GM21515 (cell line): ENCODE data around the gene SLC52A1.
"Not testable (repeated sequence)": the region's sequence is repeated elsewhere in the genome, so short reads cannot be mapped to it uniquely, and the experiment has no call there.

Source experiments
- ATAC-seq: cut with Tn5 transposase; IDR thresholded peaks from one replicate; pipeline ENCODE4 v1.9.1; 2021; ENCODE audit not compliant: unreplicated experiment

SLC52A1 gene

DNA sequence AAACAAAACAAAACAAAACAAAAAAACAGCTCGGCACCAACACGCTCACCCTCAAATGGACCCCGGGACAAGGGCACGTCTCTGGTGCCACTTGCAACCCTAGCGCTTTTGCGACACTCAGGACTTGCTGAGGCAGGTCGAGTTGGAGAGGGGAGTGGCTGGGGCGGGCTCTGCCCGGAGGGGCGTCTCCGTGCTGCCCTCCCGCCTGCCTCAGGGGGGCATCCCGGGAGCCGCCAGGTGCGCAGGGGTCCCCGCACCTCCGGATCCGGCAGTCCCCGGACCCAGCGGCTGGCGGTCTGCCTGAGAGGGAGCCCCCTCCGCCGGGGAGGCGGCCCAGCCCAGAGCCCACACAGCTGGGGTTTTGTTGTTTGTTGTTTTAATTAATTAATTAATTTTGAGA is at the start of gene SLC52A1:
Gene SLC52A1, minus strand, starts transcription at position 112 of the 400 bp plus-strand sequence. CDS start 820 bp downstream, outside the sequence.
- no peak for ATAC-seq

DNA sequence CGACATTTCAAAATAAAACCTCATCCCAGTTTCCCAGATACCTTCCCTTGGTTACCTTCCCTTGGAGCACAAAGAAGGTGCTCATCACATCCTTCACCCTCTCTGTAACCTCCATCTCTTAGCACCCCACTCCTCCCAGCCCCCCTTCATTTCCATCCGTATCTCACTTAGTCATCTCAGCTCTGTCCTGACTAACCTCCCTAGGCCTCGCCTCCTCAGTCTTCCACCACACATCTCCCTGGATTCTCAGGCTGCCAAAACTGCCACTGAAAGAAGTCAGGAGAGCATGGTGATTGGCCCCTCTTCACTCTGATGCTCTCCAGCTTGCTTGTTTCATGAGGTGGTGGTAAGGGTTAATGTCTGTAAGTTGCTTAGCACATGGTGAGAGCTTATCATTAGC is 45.4 kb upstream of the SLC52A1 start:
- no peak for ATAC-seq

DNA sequence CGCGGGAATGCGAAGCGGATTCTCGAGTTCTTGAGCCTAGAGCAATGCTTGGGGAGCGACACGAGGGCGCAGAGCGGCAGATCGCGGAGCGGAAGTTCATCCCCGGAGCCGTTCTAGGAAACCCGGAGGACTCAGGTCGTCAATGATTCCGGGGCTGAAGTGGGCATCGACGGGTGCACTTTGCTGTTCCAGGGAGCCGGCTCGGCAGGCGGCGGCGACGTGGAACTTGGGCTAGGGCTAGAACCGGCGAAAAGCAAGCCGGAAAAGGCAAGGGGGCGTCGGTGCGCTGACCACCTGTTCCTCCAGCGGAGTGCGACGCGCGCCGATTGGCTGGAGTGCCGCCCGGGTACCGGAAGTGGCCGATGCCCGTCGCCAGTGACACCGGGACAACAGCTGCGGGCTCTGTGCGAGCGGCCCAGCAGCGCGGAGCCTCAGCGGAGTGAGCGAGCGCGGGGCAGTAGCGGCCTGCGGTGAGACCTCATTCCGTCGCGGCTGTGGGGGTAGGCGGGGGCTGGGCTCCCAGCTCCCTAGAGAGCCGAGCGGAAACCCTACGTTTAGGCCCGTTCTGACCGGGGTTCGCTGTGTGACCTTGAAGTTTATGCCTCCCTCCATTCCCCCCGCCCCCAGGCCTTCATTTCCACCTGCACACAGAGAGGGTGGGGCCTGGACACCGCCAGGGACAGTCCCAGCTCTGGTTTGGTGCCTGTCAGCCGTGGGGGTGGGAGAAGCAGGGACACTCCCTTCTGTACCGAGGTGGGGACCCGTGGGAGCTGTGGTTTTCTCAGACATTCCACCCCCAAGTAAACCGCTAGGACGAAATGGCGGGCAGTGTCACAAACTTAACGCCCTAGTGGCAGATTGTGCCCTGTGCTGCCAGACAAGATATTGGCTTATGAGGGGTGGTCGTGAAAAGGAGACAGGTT is 43.1 kb upstream of the SLC52A1 start, which contains the start of gene ZFP3:
Gene ZFP3, plus strand, starts transcription at position 362 of the 923 bp plus-strand sequence. CDS start 13,038 bp downstream, outside the sequence.
- peak; percentile 73 for ATAC-seq

DNA sequence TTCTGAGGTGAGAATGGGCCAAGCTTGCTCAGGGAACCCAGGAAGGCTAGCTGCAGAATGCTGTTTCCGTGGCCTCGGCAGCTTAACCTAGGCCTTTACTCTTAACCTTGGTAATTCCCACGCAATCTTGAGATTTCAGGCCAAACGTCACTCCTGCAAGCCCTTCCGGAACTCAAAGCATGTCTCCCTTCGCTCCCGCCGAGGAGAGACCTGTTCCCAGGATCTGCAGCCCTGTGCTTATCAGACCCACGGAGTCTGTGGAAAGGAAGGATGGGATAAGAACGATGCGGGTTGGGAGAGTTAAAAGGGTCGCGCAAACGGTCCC is 42.5 kb upstream of the SLC52A1 start:
- no peak for ATAC-seq

DNA sequence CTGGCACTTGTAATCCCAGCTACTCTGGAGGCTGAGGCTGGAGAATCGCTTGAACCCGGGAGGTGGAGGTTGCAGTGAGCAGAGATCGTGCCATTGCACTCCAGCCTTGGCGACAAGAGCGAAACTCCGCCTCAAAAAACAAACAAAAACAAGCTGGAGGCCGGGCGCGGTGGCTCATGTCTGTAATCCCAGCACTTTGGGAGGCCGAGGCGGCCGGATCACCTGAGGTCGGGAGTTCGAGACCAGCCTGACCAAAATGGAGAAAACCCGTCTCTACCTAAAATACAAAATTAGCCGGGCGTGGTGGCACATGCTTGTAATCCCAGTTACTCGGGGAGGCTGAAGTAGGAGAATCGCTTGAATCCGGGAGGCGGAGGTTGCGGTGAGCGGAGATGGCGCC is 42.0 kb upstream of the SLC52A1 start:
- not testable (repeated sequence) for ATAC-seq

DNA sequence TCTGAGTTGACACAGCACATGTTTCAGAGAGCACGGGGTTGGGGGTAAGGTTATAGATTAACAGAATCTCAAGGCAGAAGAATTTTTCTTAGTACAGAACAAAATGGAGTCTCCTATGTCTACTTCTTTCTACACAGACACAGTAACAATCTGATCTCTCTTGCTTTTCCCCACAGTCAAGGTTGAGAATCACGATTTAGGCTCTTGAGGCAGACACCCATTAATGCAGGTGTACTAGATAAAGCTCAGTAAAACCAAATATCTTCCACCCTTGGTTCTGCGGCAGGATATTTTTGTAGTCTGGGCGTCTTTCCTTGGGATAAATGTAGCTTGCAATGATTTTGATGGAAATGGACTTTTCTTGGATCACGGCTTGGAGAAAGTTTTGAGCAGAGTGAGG is 40.2 kb upstream of the SLC52A1 start:
- not testable (repeated sequence) for ATAC-seq

DNA sequence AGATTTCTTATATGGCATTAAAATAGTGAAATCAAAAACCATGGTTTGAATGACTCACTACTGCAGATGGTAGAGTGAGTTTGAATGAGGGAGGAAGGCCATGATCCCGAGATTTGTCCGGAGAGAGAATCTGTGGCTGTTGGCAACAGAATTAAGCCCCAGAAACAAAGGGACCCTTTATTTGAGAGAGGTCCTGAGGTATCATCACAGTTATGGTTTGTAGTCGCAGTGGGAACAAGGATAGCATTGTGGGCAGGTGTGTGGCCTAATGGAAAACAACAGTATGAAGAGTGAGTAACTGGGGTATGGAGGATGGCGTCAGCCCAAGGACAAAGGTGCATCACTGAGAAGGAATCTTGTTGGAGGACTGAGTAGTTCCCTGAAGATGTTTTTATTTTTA is 34.5 kb upstream of the SLC52A1 start:
- ATAC-seq = no peak

DNA sequence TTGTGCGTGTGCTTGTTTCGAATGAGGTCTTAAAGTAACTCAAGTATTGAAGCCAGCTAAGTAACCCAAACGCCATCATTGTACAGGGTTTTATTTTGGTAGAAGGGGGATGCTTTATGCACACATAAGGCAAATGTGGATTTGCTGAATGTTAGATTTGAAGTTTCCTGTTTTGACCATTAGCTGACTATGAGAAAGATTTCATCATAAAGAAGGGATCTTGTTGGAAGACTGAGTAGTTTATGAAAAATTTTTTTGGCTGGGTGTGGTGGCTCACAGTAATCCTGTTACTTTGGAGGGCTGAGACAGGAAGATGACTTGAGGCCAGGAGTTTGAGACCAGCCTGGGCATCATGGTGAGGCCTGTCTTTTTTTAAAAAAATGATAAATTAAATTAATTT is 33.0 kb upstream of the SLC52A1 start:
- no peak for ATAC-seq

DNA sequence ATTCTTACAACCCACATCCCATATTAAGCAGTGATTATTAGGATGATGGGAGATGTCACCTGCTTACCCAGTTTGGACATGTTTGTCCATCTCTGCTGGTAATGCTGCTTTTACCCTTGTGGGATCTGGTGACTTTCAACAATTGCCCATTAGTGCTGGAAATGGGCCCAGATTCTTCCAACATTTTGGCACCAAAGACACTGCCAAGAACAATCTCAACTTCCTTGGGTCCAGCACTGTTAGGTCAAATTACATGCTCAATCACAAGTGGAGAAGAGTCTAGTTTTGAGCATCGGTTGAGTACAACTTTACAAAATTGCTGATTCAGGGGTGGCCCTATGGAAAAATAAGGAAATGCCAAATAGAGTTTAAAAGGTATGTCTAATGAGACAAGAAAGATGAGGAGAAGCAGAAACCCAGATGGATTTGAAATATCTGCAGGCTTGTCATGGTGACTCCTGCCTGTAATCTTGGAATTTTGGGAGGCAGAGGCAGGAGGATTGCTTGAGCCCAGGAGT is 30.1 kb upstream of the SLC52A1 start:
- ATAC-seq = no peak

DNA sequence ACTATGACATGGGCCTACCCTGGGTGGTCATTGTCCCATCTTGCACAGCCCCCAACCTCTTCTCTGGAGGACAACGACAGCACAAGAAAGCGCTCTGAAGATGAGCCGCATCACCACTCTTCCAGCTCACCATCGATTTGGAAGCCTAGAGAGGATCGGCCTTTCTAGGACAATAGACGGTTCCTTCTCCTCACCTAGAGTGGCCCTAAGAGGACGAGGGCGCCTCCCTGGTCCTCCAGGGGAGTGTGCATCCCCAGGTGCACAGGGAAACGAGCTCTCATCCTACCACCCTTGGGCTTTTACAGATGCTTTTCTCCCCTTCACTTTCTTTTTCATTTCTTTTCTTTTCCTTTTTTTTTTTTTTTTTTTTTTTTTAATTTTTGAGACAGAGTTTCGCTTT is 20.3 kb upstream of the SLC52A1 start:
- no peak for ATAC-seq

DNA sequence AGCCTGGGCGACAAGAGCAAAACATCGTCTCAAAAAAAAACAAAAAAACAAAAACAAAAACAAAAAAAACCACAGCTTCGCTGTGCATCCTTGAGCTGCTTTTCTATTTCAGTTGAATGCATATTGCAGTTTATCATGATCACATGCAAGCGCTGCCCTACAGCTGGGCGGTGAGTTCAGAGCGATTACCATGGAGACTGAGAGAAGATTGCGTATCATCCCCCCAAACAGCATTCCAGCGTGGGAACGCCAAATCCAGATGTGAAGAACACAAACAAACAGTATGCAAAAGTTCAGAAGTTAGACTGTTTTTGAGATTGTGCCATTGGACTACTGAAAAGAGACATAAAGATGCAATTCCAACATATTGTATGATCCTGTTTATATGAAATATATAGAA is 15.1 kb upstream of the SLC52A1 start:
- ATAC-seq = no peak

DNA sequence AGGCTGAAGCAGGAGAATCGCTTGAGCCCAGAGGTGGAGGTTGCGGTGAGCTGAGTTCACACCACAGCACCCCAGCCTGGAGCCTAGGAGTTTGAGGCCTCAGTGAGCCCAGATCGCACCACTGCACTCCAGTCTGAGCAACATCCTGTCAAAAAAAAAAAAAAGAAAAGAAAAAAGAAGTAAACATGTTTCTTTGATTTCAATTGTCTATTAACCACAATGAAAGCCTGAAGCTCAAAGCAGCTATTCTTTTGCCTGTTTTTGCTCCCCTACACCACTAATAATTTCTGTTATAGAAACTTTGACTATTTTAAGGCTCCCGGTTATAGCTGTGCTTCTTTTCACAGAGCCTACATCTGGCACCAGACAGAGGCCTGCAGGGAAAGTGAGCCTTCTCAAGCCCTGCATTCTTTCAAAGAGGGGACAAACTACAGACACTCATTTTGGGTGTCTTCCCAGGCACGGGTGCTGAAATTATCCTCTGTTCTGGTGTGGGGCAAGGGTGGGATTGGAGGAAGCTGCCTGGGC is 14.2 kb upstream of the SLC52A1 start:
- no peak for ATAC-seq

DNA sequence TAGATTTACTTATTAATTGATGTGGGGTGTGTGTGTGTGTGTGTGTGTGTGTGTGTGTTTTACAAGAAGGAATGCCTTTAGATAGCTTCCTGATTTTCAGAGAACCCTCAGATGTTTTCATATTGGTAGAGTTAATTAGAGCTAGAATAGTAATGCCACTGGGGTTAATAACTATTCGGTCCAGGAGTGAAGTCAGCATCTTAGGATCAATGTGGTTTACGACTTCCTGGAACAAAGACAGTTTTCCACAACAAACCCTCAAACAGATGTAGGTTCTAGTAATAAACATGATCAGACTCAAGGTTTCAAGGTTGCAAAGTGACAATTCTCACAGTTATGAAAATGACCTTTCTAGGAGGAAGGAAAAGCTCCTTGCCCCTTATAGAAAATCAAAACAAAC is 12.2 kb upstream of the SLC52A1 start:
- no peak for ATAC-seq

DNA sequence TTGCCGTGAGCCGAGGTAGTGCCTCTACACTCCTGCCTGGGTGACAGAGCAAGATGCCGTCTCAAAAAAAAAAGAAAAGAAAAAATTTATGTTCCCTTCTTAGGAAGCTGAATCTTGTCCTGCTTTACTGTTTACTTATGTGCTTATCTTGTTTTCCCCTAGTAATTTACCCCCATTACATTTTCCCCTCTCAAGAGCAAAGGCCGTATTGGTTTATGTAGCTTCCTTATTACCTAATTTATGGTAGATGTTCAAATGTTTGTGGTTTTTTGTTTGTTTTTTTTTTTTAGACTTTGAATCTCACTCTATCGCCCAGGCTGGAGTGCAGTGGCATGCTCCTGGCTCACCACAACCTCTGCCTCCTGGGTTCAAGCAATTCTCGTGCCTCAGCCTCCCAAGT is 10.3 kb upstream of the SLC52A1 start:
- ATAC-seq = no peak

DNA sequence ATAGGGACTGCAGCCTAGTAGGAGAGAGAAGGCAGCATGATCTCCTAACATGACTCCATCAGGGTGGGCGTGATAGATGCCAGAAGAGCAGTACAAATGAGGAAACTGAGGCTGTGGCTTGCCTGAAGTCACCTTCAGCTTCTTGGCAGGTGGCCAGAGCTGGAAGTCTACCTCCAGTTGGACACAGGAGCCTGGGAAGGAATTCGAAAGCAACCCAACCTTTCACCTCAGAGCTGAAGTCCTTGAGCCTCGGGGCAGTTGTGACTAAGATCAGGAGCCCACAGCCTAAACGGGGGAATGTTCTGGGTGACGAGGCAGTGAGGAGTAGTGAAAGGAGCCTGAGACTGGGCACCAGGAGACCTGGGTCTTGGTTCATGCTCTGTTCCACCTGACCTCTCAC is 9.4 kb upstream of the SLC52A1 start:
- ATAC-seq = no peak

DNA sequence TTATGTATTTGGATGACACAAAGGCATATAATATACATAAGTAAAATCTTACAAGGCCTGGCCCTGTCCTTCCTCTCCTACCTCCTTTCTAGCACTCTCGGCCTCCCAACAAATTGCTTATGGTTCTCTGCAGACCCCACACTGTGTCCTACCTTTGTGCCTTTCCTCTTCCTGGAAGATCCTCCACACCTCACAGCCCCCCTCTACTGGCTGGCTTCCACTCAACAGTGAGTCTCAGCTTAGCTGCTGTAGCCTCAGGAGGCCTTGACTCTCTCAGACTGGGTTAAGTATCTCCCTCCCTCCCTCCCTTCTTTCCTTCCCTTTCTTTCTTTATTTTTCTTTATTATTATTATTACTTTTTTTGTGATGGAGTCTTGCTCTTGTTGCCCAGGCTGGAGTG is 8.3 kb upstream of the SLC52A1 start:
- ATAC-seq = no peak

DNA sequence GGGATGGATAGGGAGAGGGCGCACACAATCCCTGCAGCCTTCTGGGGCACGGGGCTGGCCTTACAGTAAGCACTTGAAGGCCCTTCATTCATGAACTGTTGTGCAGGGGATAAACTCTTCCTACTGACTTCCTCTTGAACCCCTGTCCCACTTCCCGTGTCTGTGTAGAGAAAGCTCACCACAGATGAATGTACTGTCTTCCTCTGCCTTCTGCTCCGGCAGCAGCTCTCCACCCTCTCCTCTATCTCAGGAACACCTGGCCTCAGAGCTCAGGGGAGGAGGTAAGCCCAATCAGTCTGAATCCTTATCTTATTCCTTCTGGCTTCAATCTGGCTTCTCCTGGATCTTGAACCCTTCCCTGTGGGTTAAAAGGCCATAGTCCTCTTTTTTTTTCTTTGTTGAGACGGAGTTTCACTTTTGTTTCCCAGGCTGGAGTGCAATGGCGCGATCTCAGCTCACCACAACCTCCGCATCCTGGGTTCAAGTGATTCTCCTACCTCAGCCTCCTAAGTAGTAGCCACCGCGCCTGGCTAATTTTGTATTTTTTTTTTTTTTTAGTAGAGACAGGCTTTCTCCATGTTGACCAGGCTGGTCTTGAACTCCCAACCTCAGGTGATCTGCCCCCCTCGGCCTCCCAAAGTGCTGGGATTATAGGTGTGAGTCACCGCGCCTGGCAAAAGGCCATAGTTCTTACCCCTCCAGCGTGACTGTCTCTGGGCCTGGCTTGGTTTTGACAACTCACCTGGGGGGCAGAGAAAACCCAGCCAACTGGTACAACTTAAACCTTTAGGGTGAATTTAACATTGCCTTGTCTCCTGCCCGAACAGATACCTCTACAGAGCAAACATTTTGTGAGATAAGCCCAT is 7.2 kb upstream of the SLC52A1 start:
- ATAC-seq = no peak

DNA sequence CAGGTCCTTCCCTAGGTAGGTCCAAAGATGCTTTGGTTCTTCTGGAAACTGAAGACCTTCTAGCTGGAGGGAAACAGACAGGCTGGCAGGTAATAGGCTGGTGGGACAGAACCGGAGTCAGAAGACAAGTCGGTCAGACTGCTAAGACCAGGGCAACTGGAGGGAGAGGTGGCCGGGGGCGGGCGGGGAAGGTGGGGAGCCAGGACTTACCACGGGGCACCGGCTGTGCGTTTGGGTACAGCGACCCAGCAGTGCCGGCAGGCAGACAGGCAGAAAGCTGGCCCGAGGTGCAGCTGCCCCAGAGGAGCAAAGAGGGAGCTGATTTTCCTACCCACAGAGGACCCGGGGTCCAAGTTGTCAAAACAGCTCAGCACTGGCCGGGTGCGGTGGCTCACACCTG is 575 bp downstream of the SLC52A1 start:
- ATAC-seq = no peak

DNA sequence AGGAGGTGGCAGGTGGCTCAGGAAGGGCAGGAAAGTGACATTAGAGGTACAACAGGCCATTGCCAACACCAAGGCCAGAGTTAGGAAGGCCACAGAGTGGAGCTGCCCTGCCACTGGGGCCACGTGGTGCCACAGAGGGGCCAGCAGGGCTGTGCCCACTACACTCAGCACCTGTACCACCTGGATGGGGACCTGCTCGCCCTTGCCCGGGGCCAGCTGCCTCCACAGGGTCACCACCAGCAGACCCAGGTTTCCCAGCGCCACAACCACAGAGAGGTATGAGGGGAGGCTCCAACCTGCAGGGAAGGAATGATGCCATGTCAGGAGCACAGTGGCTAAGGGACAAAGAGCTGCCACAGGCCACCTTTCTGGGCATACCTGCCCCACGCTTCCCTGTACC is 1.2 kb downstream of the SLC52A1 start:
- ATAC-seq = no peak

DNA sequence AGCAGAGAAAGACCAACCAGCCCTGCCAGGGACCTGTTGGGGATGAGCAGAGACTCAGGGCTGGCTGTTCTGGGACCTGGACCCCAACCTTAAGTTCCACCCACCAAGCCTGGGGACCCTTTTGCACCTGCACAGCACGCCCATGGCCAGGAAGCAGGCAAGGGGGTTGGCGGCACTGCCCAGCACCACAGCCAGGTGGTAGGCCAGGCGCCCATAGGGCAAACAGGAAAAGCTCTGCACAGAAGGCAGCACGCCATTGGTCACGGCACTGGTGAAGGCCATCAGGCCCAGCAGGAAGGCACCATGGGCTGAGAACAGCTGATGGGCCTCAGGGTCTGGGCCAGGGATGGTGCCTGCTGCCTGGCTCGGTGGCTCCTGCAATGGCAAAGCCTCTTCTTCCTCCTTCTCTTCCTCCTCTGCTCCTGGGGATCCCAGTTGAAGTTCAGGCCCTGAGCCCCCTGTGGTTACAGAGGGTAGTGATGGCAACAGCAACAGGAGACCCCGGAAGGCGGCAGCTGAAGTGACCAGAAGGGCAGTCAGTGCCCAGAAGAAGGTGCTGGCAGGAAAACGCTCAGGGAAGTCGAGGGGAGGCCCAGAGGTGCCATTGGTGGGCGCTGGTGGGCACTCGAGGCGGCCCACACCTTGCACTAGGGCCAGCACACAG is 1.7 kb downstream of the SLC52A1 start:
- no peak for ATAC-seq

DNA sequence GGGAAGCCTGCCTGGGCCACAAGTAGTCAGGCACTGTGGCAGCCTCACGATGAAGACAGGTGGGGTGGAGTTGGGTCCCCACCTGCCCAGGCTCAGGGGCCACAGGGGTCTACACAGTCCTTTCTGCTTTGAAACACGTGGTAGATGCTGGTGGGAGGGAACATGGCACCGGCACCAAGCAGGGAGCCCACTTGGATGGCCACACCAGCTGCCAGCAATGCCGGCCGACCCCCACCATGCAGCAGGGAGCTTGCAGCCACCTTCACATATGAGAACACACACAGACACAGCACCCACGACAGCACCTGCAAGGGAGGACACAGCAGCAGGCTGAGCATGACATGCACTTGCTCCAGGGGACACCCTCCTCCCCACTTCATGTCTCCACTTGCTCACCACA is 2.4 kb downstream of the SLC52A1 start:
- ATAC-seq = no peak
